Mesenchymal stem cell (in vitro differentiated cells and primary cell): Measurements from ENCODE around the gene FNDC3B.

ENCODE experiments used
- DNase-seq: peaks from one replicate; pipeline ENCODE4 v3.0.0-alpha.2; 2013
- H2AFZ ChIP-seq: one replicate; pipeline ENCODE4 v1.6.1; 2013; ENCODE audit warnings: low read depth, mild to moderate bottlenecking, control low read depth, inconsistent platforms, low read length, moderate library complexity
- H2AK5ac ChIP-seq: 2 replicates; pipeline ENCODE4 v1.6.1; 2013; ENCODE audit warnings: low read length, moderate library complexity, mild to moderate bottlenecking, inconsistent platforms; ENCODE audit not compliant: severe bottlenecking
- H2BK120ac ChIP-seq: one replicate; pipeline ENCODE4 v1.6.1; 2013; ENCODE audit warnings: low read depth, mild to moderate bottlenecking, inconsistent platforms, low read length, moderate library complexity
- H2BK12ac ChIP-seq, 2 experiments: one replicate each; pipeline ENCODE4 v1.6.1; 2013; ENCODE audit warnings: inconsistent platforms in 2 of 2, low read length in 2 of 2, mild to moderate bottlenecking in 2 of 2, moderate library complexity in 2 of 2, control low read depth in 1 of 2
- H2BK15ac ChIP-seq: one replicate; pipeline ENCODE4 v1.6.1; 2013; ENCODE audit warnings: mild to moderate bottlenecking, low read depth, inconsistent platforms; ENCODE audit not compliant: poor library complexity, severe bottlenecking
- H2BK5ac ChIP-seq: 2 replicates; pipeline ENCODE4 v1.6.1; 2013; ENCODE audit warnings: low read depth, mild to moderate bottlenecking, low read length, control low read depth, inconsistent platforms; ENCODE audit not compliant: poor library complexity, severe bottlenecking
- H3K14ac ChIP-seq, 2 experiments: one replicate each; pipeline ENCODE4 v1.6.1; 2013; ENCODE audit warnings: inconsistent platforms in 2 of 2, low read length in 2 of 2, control low read depth in 1 of 2, mild to moderate bottlenecking in 1 of 2, moderate library complexity in 1 of 2
- H3K18ac ChIP-seq, 2 experiments: one replicate each; pipeline ENCODE4 v1.6.1; 2013; ENCODE audit warnings: inconsistent platforms in 2 of 2, low read length in 2 of 2, control low read depth in 1 of 2, low read depth in 1 of 2, mild to moderate bottlenecking in 1 of 2
- H3K23ac ChIP-seq, 2 experiments: one replicate each; pipeline ENCODE4 v1.6.1; 2013; ENCODE audit warnings: inconsistent platforms in 2 of 2, low read length in 2 of 2, mild to moderate bottlenecking in 2 of 2, moderate library complexity in 2 of 2, control low read depth in 1 of 2
- H3K27ac ChIP-seq: 2 replicates; pipeline ENCODE4 v1.5.1; 2013; ENCODE audit warnings: mild to moderate bottlenecking, moderate library complexity, low read length, control low read depth, inconsistent platforms; ENCODE audit not compliant: poor library complexity, severe bottlenecking
- H3K27me3 ChIP-seq, 2 experiments: 2 replicates each; pipeline versions ENCODE4 v1.6.1 to v1.7.0; 2013; ENCODE audit warnings: low read length in 2 of 2, mild to moderate bottlenecking in 2 of 2, moderate library complexity in 2 of 2, control low read depth in 1 of 2, inconsistent platforms in 1 of 2; ENCODE audit not compliant: control insufficient read depth in 1 of 2, insufficient read depth in 1 of 2
- H3K36me3 ChIP-seq, 2 experiments: 2 replicates each; pipeline versions ENCODE4 v1.6.1 to v1.7.0; 2013; ENCODE audit warnings: low read length in 2 of 2, control low read depth in 1 of 2, inconsistent platforms in 1 of 2, low read depth in 1 of 2, mild to moderate bottlenecking in 1 of 2; ENCODE audit not compliant: insufficient read depth in 2 of 2, control insufficient read depth in 1 of 2
- H3K4ac ChIP-seq, 2 experiments: one replicate each; pipeline ENCODE4 v1.6.1; 2013; ENCODE audit warnings: inconsistent platforms in 2 of 2, low read length in 2 of 2, mild to moderate bottlenecking in 2 of 2, moderate library complexity in 2 of 2, control low read depth in 1 of 2, low read depth in 1 of 2
- H3K4me1 ChIP-seq: 2 replicates; pipeline ENCODE4 v1.6.1; 2013; ENCODE audit warnings: low read depth, low read length, control low read depth; ENCODE audit not compliant: control insufficient read depth, insufficient read depth
- H3K4me2 ChIP-seq: 2 replicates; pipeline ENCODE4 v1.6.1; 2013; ENCODE audit warnings: low read length, mild to moderate bottlenecking, inconsistent platforms; ENCODE audit not compliant: poor library complexity, severe bottlenecking
- H3K4me3 ChIP-seq, 2 experiments: 2 replicates each; pipeline versions ENCODE4 v1.5.1 to v1.7.0; 2013; ENCODE audit warnings: low read length in 2 of 2, mild to moderate bottlenecking in 2 of 2, control low read depth in 1 of 2, low read depth in 1 of 2; ENCODE audit not compliant: insufficient read depth in 1 of 2
- H3K79me1 ChIP-seq: replicated peaks from 2 replicates; pipeline ENCODE4 v1.6.1; 2013; ENCODE audit warnings: mild to moderate bottlenecking, control low read depth, low read length, inconsistent platforms; ENCODE audit not compliant: poor library complexity, severe bottlenecking
- H3K9ac ChIP-seq: 2 replicates; pipeline ENCODE4 v1.7.0; 2013; ENCODE audit warnings: mild to moderate bottlenecking, low read length, moderate library complexity
- H3K9me3 ChIP-seq: 2 replicates; pipeline ENCODE4 v1.7.0; 2013; ENCODE audit warnings: mild to moderate bottlenecking, low read length; ENCODE audit not compliant: control insufficient read depth
- H4K8ac ChIP-seq: one replicate; pipeline ENCODE4 v1.6.1; 2013; ENCODE audit warnings: inconsistent platforms, mild to moderate bottlenecking, low read length, moderate library complexity
- H4K91ac ChIP-seq: one replicate; pipeline ENCODE4 v1.6.1; 2013; ENCODE audit warnings: mild to moderate bottlenecking, low read length, inconsistent platforms
- whole genome bisulfite sequencing: methylation state at CpG from one replicate; pipeline ENCODE4 v1.1.7; 2013; ENCODE audit warnings: mixed read lengths; 5-methylcytosine and 5-hydroxymethylcytosine counted together

FNDC3B gene

GRCh38 chr3:172103724-172104123 lies 64.3 kb downstream of the FNDC3B start:
- no peak overlapping the region for H4K8ac ChIP-seq
- peak overlapping the region; percentile 66 for H3K9ac ChIP-seq
- peak overlapping the region in 1 of 2 experiments; percentile 33 for H3K4me3 ChIP-seq

GRCh38 chr3:172104471-172105072 lies 65.2 kb downstream of the FNDC3B start:
- H2AFZ ChIP-seq, result no peak overlapping the region
- H3K4me2 ChIP-seq, result no peak overlapping the region
- no peak overlapping the region for H2BK120ac ChIP-seq
- H3K23ac ChIP-seq, result no peak overlapping the region
- 54% methylated on average over 2 of the region's 2 CpGs for WGBS
- H3K4ac ChIP-seq, result no peak overlapping the region
- H3K4me3 ChIP-seq, result no peak overlapping the region
- H2BK15ac ChIP-seq, result no peak overlapping the region
- peak overlapping the region; percentile 83 for H2AK5ac ChIP-seq
- no peak overlapping the region for H3K14ac ChIP-seq
- no peak for DNase-seq
- no peaks in the 10 kb centered on the region for H3K79me1 ChIP-seq
- peaks cover 8% of the 10 kb centered on the region for H3K4me1 ChIP-seq
- no peak overlapping the region for H4K8ac ChIP-seq
- no peak overlapping the region for H2BK12ac ChIP-seq
- no peak overlapping the region for H2BK5ac ChIP-seq
- no peak overlapping the region for H4K91ac ChIP-seq
- H3K27me3 ChIP-seq, result no peaks in the 10 kb centered on the region
- H3K36me3 ChIP-seq, result peaks cover 0 to 3% of the 10 kb centered on the region in 2 experiments
- peak overlapping the region; percentile 31 for H3K27ac ChIP-seq
- H3K9ac ChIP-seq, result peak overlapping the region; percentile 20
- H3K9me3 ChIP-seq, result no peaks in the 10 kb centered on the region
- H3K18ac ChIP-seq, result no peak overlapping the region

More at GRCh38 chr3:172103724-172104123, 64.3 kb downstream of the FNDC3B start:
- no peaks in the 10 kb centered on the region for H3K79me1 ChIP-seq
- H2BK5ac ChIP-seq, result no peak overlapping the region
- peak overlapping the region; percentile 98 for H3K27ac ChIP-seq
- peak; percentile 69 for DNase-seq
- H3K18ac ChIP-seq, result no peak overlapping the region
- no peak overlapping the region for H3K4me2 ChIP-seq
- WGBS, result 63% methylated on average over 2 of the region's 2 CpGs
- no peak overlapping the region for H4K91ac ChIP-seq
- H3K4ac ChIP-seq, result no peak overlapping the region
- H3K4me1 ChIP-seq, result peaks cover 9% of the 10 kb centered on the region
- H3K9me3 ChIP-seq, result no peaks in the 10 kb centered on the region
- H2BK120ac ChIP-seq, result no peak overlapping the region
- H3K23ac ChIP-seq, result no peak overlapping the region
- no peak overlapping the region for H2BK12ac ChIP-seq
- no peak overlapping the region for H3K14ac ChIP-seq
- no peak overlapping the region for H2BK15ac ChIP-seq
- H3K36me3 ChIP-seq, result peaks cover 0 to 6% of the 10 kb centered on the region in 2 experiments
- H3K27me3 ChIP-seq, result no peaks in the 10 kb centered on the region
- no peak overlapping the region for H2AK5ac ChIP-seq
- no peak overlapping the region for H2AFZ ChIP-seq

GRCh38 chr3:172106037-172106954 lies 66.9 kb downstream of the FNDC3B start:
- no peak overlapping the region for H3K23ac ChIP-seq

GRCh38 chr3:172106989-172107388 lies 67.6 kb downstream of the FNDC3B start:
- no peaks in the 10 kb centered on the region for H3K27me3 ChIP-seq
- no peak overlapping the region for H3K14ac ChIP-seq
- H2BK120ac ChIP-seq, result no peak overlapping the region
- H2AK5ac ChIP-seq, result no peak overlapping the region
- H2BK15ac ChIP-seq, result no peak overlapping the region
- WGBS, result 88% methylated on average over 7 of the region's 7 CpGs
- no peak overlapping the region for H2BK5ac ChIP-seq
- H3K36me3 ChIP-seq, result peaks cover 0 to 8% of the 10 kb centered on the region in 2 experiments
- no peak overlapping the region for H3K9ac ChIP-seq
- H3K23ac ChIP-seq, result no peak overlapping the region
- H3K18ac ChIP-seq, result no peak overlapping the region
- H3K4me1 ChIP-seq, result peaks cover 8% of the 10 kb centered on the region
- no peak overlapping the region for H2BK12ac ChIP-seq
- no peak overlapping the region for H2AFZ ChIP-seq
- no peak for DNase-seq
- H4K8ac ChIP-seq, result no peak overlapping the region
- H4K91ac ChIP-seq, result no peak overlapping the region
- H3K79me1 ChIP-seq, result peaks cover 2% of the 10 kb centered on the region
- H3K4me2 ChIP-seq, result no peak overlapping the region
- no peak overlapping the region for H3K4me3 ChIP-seq
- H3K4ac ChIP-seq, result no peak overlapping the region
- H3K9me3 ChIP-seq, result no peaks in the 10 kb centered on the region
- H3K27ac ChIP-seq, result peak overlapping the region; percentile 32

More at GRCh38 chr3:172106037-172106954, 66.9 kb downstream of the FNDC3B start:
- Histone ChIP-seq H3K14ac (no peak overlapping the region), H3K4ac (no peak overlapping the region), H3K4me1 (peaks cover 8% of the 10 kb centered on the region), H3K9ac (no peak overlapping the region), H3K4me2 (no peak overlapping the region), H4K91ac (no peak overlapping the region), H3K79me1 (peaks cover 2% of the 10 kb centered on the region), H2BK12ac (no peak overlapping the region), H2AK5ac (peak overlapping the region; percentile 35), H3K36me3 (peaks cover 0 to 7% of the 10 kb centered on the region in 2 experiments), H2AFZ (no peak overlapping the region), H4K8ac (no peak overlapping the region), H3K18ac (no peak overlapping the region), H3K4me3 (no peak overlapping the region), H2BK120ac (no peak overlapping the region), H3K9me3 (no peaks in the 10 kb centered on the region), H2BK15ac (no peak overlapping the region), H2BK5ac (no peak overlapping the region), H3K27ac (peak overlapping the region; percentile 13), H3K27me3 (no peaks in the 10 kb centered on the region)
- DNase-seq, result no peak
- 90% methylated on average over 4 of the region's 4 CpGs for WGBS
